WI38 (cell line): ENCODE results near the gene ANKRD29.
"Not testable (repeated sequence)": the region's sequence is repeated elsewhere in the genome, so short reads cannot be mapped to it uniquely, and the experiment has no call there.

ENCODE experiments used
- H3K4me3 ChIP-seq: 2 replicates; pipeline ENCODE4 v1.5.1; 2011; ENCODE audit warnings: low read depth, mild to moderate bottlenecking, control low read depth, low read length
- TF ChIP-seq, protein P1 (sequence below): IDR thresholded peaks from 2 replicates; pipeline ENCODE4 v1.5.1; 2012; ENCODE audit warnings: low read depth, mild to moderate bottlenecking, control low read depth, low read length

Gene ANKRD29

DNA sequence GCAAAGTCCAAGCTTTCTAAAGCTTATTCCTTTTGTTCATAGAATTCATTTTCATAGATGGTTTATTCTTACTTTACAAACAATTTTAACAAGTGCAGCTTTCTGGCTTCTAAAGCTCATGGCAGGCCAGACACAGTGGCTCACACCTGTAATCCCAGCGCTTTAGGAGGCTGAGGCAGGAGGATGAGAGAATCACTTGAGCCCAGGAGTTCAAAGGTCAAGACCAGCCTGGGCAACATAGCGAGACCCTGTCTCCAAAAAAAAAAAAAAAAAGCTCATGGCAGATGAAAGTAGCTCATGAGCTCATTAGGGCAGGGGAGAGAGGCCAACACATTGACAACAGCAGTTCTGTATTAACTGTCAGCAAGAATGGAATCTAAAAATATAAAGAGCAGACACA lies 48.3 kb downstream of the ANKRD29 start:
- TF ChIP-seq, protein P1, sequence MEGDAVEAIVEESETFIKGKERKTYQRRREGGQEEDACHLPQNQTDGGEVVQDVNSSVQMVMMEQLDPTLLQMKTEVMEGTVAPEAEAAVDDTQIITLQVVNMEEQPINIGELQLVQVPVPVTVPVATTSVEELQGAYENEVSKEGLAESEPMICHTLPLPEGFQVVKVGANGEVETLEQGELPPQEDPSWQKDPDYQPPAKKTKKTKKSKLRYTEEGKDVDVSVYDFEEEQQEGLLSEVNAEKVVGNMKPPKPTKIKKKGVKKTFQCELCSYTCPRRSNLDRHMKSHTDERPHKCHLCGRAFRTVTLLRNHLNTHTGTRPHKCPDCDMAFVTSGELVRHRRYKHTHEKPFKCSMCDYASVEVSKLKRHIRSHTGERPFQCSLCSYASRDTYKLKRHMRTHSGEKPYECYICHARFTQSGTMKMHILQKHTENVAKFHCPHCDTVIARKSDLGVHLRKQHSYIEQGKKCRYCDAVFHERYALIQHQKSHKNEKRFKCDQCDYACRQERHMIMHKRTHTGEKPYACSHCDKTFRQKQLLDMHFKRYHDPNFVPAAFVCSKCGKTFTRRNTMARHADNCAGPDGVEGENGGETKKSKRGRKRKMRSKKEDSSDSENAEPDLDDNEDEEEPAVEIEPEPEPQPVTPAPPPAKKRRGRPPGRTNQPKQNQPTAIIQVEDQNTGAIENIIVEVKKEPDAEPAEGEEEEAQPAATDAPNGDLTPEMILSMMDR = no peak
- H3K4me3 ChIP-seq = no peak overlapping the region

DNA sequence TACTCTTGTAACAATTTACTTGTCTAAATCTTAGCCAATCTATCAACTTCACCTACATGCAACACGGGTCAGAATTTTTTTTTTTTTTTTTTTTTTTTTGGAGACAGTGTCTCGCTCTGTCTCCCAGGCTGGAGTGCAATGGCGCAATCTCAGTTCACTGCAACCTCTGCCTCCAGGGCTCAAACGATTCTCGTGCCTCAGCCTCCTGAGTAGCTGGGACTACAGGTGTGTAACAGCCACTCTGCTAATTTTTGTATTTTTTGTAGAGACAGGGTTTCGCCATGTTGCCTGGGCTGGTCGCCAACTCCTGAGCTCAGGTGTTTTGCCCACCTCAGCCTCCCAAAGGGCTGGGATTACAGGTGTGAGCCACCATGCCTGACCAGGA lies 49.6 kb downstream of the ANKRD29 start:
- not testable (repeated sequence) for H3K4me3 ChIP-seq

DNA sequence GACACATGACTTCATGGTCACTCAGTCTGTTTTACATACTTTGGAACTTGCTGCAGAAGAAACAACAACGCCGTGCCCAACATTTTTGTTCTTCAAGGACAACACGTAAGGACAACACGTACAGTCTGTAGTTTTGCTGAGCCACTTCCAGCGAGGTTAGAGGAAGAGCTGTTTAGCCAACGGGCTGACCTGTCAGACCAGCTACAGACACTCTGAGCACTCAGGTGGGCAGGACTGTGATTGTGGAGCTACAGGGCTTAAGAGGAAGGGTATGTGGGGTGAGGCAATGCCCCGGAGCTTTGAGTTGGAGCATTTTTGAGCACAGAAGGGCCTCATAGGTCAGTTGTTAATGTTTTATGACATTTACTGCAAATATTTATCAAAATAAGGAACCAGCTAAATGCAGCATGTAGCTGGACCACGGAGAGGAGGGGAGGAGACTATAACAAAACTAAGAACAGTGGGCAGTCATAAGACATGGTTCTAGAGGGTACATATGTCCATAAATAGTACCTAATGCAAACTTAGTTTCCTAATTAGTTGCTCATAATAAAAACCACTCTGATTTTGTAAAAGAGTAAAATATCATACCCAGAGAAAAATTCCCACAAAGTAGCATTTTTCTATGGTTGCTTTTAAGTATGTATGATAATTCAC lies 50.1 kb downstream of the ANKRD29 start:
- TF ChIP-seq, protein P1 = no peak
- H3K4me3 ChIP-seq = no peak overlapping the region

DNA sequence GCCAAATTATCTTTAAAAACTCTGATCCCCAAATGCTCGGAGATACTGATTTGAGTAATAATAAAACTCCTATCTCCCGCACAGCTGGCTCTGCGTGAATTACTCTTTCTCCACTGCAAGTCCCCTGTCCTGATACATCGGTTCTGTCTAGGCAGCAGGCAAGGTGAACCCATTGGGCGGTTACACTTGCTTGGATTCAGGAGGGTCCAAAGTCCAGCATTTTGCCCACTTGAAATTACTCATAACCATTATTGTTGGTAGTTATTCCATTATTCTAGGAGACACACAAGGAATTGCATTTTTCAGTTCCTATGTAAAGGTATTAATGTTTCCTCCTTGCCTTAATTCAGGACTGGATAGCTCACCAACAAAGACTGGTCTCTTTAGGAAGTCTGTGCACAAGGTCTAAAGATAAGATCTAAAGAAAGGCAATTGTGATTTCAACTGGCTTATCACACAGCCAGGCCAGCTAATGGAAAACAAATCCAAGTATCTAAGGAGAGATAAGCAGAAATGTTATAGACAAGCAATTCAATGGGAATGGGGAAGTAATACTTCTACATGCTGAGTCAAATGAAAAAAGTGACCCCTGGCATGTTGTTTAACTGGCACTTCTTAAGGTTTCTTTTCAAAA lies 53.2 kb downstream of the ANKRD29 start:
- H3K4me3 ChIP-seq = no peak overlapping the region
- TF ChIP-seq, protein P1 = no peak

DNA sequence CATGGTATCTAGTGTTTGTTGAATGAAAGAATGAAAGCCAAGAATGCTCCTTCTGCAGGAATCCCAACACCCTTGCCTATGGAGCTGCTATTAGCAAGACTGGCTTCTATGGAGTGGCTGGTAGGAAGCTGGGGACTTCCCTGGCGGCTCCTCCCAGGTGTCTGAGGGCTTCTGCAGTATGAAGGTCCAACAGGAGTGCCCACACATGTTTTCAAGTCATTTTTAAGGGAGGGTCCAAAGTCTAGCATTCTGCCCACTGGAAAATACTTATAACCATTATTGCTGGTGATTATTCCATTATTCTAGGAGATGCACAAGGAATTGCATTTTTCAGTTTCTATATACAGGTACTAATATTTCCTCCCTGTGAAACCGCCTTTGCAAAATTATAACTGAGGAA lies 54.5 kb downstream of the ANKRD29 start:
- no peak overlapping the region for H3K4me3 ChIP-seq
- TF ChIP-seq, protein P1 = no peak

DNA sequence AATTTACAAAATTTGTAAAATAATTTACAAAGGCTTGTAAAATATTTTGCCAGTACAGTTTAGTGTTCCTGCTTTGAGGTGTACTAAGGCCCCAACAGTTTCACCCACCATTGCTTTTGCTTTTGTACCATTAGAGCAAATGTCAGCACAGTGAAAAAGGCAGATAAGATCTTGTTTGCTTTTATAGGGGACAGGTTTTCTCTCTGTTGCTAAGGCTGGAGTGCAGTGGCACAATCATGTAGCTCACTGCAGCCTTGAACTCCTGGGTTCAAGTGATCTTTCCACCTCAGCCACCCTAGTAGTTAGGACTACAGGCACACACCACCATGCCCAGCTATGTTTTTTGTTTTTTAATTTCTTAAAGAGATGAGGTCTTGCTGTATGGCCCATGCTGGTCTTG lies 56.8 kb downstream of the ANKRD29 start:
- no peak overlapping the region for H3K4me3 ChIP-seq
- TF ChIP-seq, protein P1 = no peak

DNA sequence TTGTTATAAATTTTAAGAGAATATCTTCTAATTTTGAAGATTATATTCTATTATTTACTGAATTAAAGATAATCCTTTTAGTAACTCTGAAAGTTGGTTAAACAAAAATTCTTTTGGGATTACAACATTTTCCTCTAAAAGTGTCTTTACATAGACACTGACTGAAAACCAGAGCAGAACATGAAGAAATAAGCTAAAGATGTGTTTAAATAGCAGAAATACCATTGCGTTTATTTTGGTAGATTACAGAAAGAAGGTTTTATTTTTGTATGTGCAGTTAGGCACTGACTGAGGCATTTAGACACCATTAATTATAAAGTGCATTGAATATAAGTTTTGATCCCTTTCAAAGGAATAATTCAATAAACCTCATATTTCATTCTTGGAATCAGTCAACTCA lies 62.9 kb downstream of the ANKRD29 start:
- TF ChIP-seq, protein P1 = no peak

DNA sequence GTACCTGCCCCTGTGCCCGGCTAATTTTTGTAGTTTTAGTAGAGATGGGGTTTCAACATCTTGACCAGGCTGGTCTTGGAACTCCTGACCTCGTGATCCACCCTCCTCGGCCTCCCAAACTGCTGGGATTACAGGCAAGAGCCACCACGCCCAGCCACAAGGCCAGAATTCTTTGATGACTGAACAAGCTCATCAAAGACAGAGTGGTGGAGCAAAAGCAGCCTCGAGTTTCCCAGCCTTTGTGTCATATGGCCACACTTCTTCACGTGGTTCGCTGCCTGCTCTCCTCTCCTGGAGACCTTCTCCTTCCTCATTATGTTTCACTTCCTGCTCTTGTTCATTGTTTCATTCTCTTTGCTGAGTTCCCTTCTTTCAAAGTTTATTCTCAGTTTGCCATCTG lies 66.5 kb downstream of the ANKRD29 start:
- TF ChIP-seq, protein P1 = no peak
- no peak overlapping the region for H3K4me3 ChIP-seq

More for the DNA sequence above, 62.9 kb downstream of the ANKRD29 start:
- no peak overlapping the region for H3K4me3 ChIP-seq
